HG03442 (cell line): ENCODE measurements around the gene ANLN.
"Not testable (repeated sequence)": the region's sequence is repeated elsewhere in the genome, so short reads cannot be mapped to it uniquely, and the experiment has no call there.

Source experiments
- ATAC-seq: cut with Tn5 transposase; IDR thresholded peaks from one replicate; pipeline ENCODE4 v1.9.1; 2021; ENCODE audit warnings: mild to moderate bottlenecking, moderate library complexity; ENCODE audit not compliant: unreplicated experiment

The ANLN gene

GRCh38 chr7:36460811-36461429 is 71.3 kb downstream of the ANLN start:
- ATAC-seq = no peak

DNA sequence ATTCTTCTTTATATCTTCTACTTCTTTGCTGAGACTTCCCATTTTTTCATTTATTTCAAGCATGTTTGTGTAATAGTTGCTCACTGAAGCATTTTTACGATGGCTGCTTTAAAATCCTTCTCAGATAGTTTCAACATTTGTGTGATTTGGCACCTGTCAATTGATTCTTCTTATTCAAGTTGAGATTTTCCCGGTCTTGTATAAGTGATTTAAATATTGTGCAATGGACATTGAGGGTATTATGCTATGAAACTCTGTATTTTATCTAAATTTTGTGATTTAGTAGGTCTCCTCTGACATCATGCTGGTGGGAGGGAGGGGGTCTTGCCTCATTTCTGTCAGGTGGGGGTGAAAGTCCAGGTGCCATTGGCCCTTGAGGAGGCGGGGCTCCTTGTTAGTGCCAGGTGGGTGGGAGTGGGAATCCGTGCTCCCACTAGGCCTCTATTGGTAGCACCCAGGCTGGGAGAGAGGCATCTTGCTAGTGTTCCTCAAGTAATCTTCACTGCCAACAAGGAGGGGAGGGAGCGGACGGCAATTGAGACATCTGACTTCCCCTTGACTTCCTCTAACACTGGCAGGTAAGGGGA is 73.0 kb downstream of the ANLN start:
- ATAC-seq = no peak

- ATAC-seq = no peak
Observed at GRCh38 chr7:36464271-36464670, 74.6 kb downstream of the ANLN start.

GRCh38 chr7:36466001-36466400 is 76.3 kb downstream of the ANLN start:
- ATAC-seq = not testable (repeated sequence)

- no peak for ATAC-seq
Observed at GRCh38 chr7:36468370-36469101, 78.9 kb downstream of the ANLN start.

- ATAC-seq = no peak
Observed at GRCh38 chr7:36469236-36469635, 79.6 kb downstream of the ANLN start.

- no peak for ATAC-seq
Observed at GRCh38 chr7:36472141-36472729, 82.6 kb downstream of the ANLN start.

DNA sequence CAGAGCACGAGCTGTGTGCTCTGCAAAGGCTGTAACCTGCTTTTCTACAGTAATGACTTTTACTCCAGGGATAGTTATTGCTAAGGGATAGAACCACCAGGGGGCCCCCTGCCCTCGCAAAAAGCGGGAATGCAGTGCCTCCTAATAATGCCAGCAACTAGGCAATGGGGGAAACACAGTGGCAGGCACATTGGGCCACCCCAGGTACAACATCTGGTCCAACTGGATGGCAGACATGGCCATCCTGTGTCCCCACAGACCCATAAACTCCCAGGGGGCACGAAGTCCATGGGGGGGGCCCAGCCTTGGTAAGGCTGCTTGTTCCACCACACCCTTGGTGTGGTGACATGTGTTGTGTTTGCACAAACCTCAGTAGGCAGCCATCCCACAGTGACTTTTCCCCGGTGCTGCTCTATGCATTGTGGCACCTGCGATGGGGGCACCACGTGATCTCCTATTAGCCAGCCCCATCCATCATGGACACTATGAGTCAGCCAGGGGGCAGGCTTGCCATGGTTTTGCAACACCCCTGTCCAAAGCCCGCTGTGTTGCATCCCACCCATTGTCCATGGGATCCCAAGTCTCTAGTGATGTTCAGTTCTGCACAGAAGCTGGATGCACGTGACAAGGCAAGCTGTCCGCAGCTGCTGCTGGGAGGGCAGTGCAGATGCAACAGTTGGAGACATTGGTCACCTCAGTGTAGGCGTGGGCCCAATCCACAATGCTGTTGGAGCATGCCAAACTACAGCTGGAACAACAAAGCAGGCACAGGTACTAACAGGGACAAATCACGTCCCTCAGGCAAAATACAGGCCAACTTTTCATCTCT is 84.0 kb downstream of the ANLN start:
- ATAC-seq = no peak

GRCh38 chr7:36474283-36475010 is 84.8 kb downstream of the ANLN start:
- no peak for ATAC-seq

DNA sequence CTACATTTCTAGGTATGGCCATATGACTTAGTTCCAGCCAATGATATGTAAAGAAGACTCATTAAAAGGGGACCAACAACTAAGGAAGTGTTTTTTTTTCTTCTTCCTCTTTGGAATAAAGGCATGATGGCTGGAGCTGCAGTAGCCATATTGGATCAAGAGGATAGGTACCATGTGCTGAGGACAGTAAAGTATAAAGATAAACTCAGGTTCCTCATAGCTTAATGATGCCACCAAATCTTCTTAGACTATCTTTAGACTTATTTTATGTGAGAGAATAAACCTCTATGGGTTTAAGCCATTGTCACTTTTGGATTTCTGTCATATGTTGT is 85.3 kb downstream of the ANLN start:
- no peak for ATAC-seq

DNA sequence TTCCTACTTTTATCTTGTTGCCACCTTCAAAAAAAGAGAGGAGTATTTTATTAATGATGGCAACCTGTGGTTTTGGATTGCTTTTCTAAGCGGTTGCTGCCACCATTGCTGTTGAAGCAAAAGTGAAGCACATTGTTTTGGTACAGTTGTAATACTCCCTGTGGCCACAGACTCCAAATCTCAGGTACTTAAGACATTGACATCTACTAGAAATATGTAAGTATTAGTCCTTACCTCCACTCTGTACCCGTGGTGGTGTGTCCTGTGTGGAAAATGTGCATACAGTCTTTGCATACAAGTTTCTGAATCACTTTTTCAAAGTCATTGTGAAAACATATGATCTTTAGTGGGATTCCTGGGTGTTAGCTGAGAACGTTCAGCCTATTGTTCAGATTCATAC is 85.7 kb downstream of the ANLN start:
- ATAC-seq = no peak

GRCh38 chr7:36478745-36479144 is 89.1 kb downstream of the ANLN start:
- ATAC-seq = no peak

- ATAC-seq = not testable (repeated sequence)
Observed at GRCh38 chr7:36483853-36484252, 94.2 kb downstream of the ANLN start.

DNA sequence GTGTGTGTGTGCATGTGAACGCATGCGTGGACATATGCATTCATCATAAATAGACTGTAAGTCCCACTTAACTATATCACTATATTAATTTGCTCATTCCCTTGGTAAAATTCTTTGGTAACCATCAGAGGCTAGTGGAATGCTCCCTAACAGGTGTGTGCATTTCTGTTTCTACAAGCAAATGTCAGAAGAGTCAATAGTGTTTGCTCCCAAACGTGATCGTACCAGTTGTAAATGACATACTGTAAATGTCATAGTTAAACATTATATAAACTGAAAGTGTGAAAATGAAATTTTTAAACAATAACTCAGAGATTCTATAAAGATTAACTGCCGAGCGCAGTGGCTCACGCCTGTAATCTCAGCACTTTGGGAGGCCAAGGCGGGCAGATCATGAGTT is 94.6 kb downstream of the ANLN start:
- ATAC-seq = no peak

DNA sequence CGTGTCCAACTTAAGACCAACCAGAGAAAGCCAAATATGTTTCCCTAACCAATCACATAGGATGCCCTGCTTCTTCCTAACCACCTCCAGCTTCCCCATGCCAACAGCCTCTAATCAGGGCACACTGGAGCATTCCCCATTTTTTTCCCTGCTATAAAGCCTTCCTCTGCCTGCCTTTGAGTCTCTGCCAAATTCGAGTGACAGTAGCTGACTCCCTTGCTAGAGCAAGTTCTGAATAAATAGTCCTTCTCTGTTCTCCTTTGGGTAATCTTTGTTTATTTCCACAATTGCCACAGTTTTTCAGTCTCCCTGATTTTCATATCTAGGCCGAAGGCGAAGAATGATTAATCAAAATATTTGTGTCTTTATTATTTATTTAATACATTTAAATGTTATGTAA is 96.7 kb downstream of the ANLN start:
- no peak for ATAC-seq

DNA sequence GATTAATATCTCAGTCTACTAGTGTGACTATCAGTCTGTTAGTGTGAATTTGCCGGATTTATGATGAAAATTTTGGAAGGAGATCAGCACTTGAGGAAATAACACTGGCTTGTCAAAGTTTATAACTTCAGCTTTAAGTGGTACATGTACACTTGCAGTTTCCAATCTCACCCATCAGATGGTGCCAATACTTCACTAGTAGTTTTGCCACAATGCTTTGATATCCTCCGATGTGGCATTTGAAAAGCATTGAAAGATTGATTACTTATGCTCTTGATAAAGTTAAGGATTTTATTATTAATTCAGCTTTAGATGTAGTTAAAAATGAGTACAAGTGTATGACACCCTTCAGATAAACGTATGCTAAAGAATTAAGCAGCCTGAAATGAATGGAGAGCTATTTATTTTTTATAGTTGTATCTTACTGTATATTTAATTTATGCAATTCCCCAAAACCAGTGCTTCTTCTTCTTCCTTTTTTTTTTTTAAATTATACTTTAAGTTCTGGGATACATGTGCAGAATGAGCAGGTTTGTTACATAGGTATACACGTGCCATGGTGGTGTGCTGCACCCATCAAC is 98.2 kb downstream of the ANLN start:
- ATAC-seq = peak; percentile 53

GRCh38 chr7:36488672-36489071 is 99.0 kb downstream of the ANLN start:
- not testable (repeated sequence) for ATAC-seq

DNA sequence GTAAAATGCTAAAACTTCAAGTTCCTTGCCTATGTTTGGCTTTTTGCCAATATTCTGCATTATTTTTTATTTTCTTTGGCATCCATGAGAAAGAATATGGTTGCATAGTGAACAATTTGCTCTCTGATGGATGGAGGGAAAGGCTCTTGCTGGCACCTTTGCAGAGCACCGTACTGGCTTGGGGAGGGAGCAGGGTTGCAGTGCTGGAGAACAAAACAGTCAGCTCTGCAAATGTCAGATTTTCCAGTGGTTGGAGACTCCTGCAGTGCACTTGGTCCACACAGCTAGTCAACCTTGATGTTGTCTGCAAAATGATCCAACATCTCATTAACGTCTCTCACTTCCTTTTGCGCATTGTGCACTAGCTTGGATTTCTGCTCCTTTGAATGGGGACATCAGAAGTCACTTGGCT is 100.8 kb downstream of the ANLN start:
- ATAC-seq = no peak

GRCh38 chr7:36491317-36491716 is 101.7 kb downstream of the ANLN start:
- no peak for ATAC-seq

DNA sequence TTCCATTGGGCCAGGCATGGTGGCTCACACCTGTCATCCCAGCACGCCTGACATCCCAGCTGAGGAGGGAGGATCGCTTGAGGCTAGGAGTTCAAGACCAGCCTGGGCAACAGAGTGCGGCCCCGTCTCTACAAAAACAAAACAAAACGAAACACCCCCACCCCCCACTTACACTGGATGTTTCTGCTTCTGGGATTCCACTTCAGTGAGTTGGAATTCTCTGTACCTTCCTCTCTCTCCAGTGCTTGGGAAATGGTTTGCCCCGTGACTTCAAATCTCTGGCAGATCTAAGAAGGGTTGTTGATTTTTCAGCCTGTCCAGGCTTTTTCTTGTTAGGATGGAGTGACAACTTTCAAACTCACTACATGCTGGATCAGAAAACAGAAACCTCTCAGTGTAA is 106.9 kb downstream of the ANLN start:
- ATAC-seq = no peak
